ENCODE results near the gene CFC1B.
"Not testable (repeated sequence)": the region's sequence is repeated elsewhere in the genome, so short reads cannot be mapped to it uniquely, and the experiment has no call there.

GRCh38 chr2:130576209-130576784 lies 55.3 kb downstream of the CFC1B start:
- TF ChIP-seq CTCF (IDR thresholded peaks at IDR 0.05; ENCODE audit: low read depth, low read length); EZH2phosphoT487 (IDR thresholded peaks at IDR 0.05; ENCODE audit: low read depth): not testable (repeated sequence)

Data from OCI-LY3 (cell line).